ENCODE measurements around the gene BHLHA9. TPM values are rescaled to one million over a fixed set of nuclear protein-coding genes. Genes with fewer than 3 reads are reported as not detected.

BHLHA9 gene
- total RNA-seq, 2 donors from 2014 or later: not detected

GRCh38 chr17:1267471-1267943 lies 2.7 kb upstream of the BHLHA9 start:
- no peaks in the 10 kb centered on the region for H3K9me3 ChIP-seq
- peak overlapping the region; percentile 60 to 76 for H3K9ac ChIP-seq (ENCODE audit: low read depth in 2 of 2, low read length in 2 of 2)
- peak overlapping the region; percentile 68 for H3K27ac ChIP-seq
- H3K4me1 ChIP-seq: peaks cover 6% of the 10 kb centered on the region
- H3K36me3 ChIP-seq: no peaks in the 10 kb centered on the region
- intact Hi-C loops (cut with DNase I): loop anchor here (5.0 kb wide), 1 partner anchor 380 kb away; the partner anchor contains the start of genes RILP and SCARF1
- TF ChIP-seq CTCF (IDR thresholded peaks at IDR 0.05): no peak
- peaks cover 32% of the 10 kb centered on the region for H3K27me3 ChIP-seq
- peak; percentile 29 for DNase-seq
- H3K4me3 ChIP-seq: peak overlapping the region; percentile 48

GRCh38 chr17:1271030-1271423 lies 783 bp downstream of the BHLHA9 start:
- no peak for DNase-seq
- H3K36me3 ChIP-seq: no peaks in the 10 kb centered on the region
- H3K9ac ChIP-seq (ENCODE audit: low read depth in 2 of 2, low read length in 2 of 2): no peak overlapping the region
- intact Hi-C loops (cut with DNase I): loop anchor here (10.0 kb wide), 1 partner anchor 244 kb away; the partner anchor contains the start of gene INPP5K
- no peak overlapping the region for H3K27ac ChIP-seq
- H3K4me1 ChIP-seq: peaks cover 6% of the 10 kb centered on the region
- H3K27me3 ChIP-seq: peaks cover 40% of the 10 kb centered on the region
- no peak for TF ChIP-seq CTCF (IDR thresholded peaks at IDR 0.05)
- H3K4me3 ChIP-seq: no peak overlapping the region
- H3K9me3 ChIP-seq: no peaks in the 10 kb centered on the region

GRCh38 chr17:1271441-1271840 lies 1.2 kb downstream of the BHLHA9 start:
- H3K4me1 ChIP-seq: peaks cover 6% of the 10 kb centered on the region
- no peaks in the 10 kb centered on the region for H3K36me3 ChIP-seq
- no peak for TF ChIP-seq CTCF (IDR thresholded peaks at IDR 0.05)
- H3K27me3 ChIP-seq: peaks cover 40% of the 10 kb centered on the region
- H3K27ac ChIP-seq: no peak overlapping the region
- no peak overlapping the region for H3K4me3 ChIP-seq
- intact Hi-C loops (cut with DNase I): loop anchor here (10.0 kb wide), 1 partner anchor 243 kb away; the partner anchor contains the start of gene INPP5K
- H3K9ac ChIP-seq (ENCODE audit: low read depth in 2 of 2, low read length in 2 of 2): no peak overlapping the region
- no peaks in the 10 kb centered on the region for H3K9me3 ChIP-seq
- DNase-seq: no peak

GRCh38 chr17:1272701-1273100 lies 2.5 kb downstream of the BHLHA9 start:
- Histone ChIP-seq H3K9me3 (no peaks in the 10 kb centered on the region), H3K9ac (ENCODE audit: low read depth in 2 of 2, low read length in 2 of 2) (no peak overlapping the region), H3K4me1 (peaks cover 6% of the 10 kb centered on the region), H3K27ac (no peak overlapping the region), H3K36me3 (no peaks in the 10 kb centered on the region), H3K4me3 (no peak overlapping the region), H3K27me3 (peaks cover 40% of the 10 kb centered on the region)
- intact Hi-C loops (cut with DNase I): loop anchor here (10.0 kb wide), 1 partner anchor 242 kb away; the partner anchor contains the start of gene INPP5K
- no peak for TF ChIP-seq CTCF (IDR thresholded peaks at IDR 0.05)
- DNase-seq: no peak

- DNase-seq: no peak
- no peak overlapping the region for H3K4me3 ChIP-seq
- H3K9ac ChIP-seq (ENCODE audit: low read depth in 2 of 2, low read length in 2 of 2): no peak overlapping the region
- no peaks in the 10 kb centered on the region for H3K36me3 ChIP-seq
- intact Hi-C loops (cut with DNase I): loop anchor here (10.0 kb wide), 1 partner anchor 241 kb away; the partner anchor contains the start of gene INPP5K
- H3K27me3 ChIP-seq: peaks cover 40% of the 10 kb centered on the region
- TF ChIP-seq CTCF (IDR thresholded peaks at IDR 0.05): no peak
- no peak overlapping the region for H3K27ac ChIP-seq
- H3K4me1 ChIP-seq: peaks cover 6% of the 10 kb centered on the region
- H3K9me3 ChIP-seq: no peaks in the 10 kb centered on the region
Measured at GRCh38 chr17:1273492-1274244, 3.4 kb downstream of the BHLHA9 start.

All from colonic mucosa (tissue), 4 donors.